Ishikawa (cell line): ENCODE data around the gene ENHO.

ENCODE experiments used
- CREB1 ChIP-seq: IDR thresholded peaks from 2 replicates; pipeline ENCODE4 v1.6.1; 2012; ENCODE audit warnings: low read depth
- EGR1 ChIP-seq: IDR thresholded peaks from 2 replicates; pipeline ENCODE4 v1.6.1; 2012
- EP300 ChIP-seq: IDR thresholded peaks from 2 replicates; pipeline ENCODE4 v1.6.1; 2012; ENCODE audit warnings: borderline replicate concordance
- NFIC ChIP-seq: IDR thresholded peaks from 2 replicates; pipeline ENCODE4 v1.6.1; 2012
- RAD21 ChIP-seq: IDR thresholded peaks from 2 replicates; pipeline ENCODE4 v1.6.1; 2012; ENCODE audit warnings: low read depth
- TAF1 ChIP-seq: IDR thresholded peaks from 2 replicates; pipeline ENCODE4 v1.6.1; 2012; ENCODE audit warnings: low read depth, mild to moderate bottlenecking
- YY1 ChIP-seq: IDR thresholded peaks from 2 replicates; pipeline ENCODE4 v1.6.1; 2012; ENCODE audit warnings: low read depth
- TF ChIP-seq, protein P1 (sequence below): IDR thresholded peaks from 2 replicates; pipeline ENCODE4 v1.6.1; 2012

- TF ChIP-seq, protein P1, sequence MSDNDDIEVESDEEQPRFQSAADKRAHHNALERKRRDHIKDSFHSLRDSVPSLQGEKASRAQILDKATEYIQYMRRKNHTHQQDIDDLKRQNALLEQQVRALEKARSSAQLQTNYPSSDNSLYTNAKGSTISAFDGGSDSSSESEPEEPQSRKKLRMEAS: no peak
- TF ChIP-seq CREB1: no peak
- no peak for TF ChIP-seq YY1
- TF ChIP-seq EGR1: no peak
- TF ChIP-seq EP300: no peak
- TF ChIP-seq NFIC: no peak
- TF ChIP-seq RAD21: no peak
- no peak for TF ChIP-seq TAF1
These were observed 13.8 kb downstream of the ENHO start for GRCh38 chr9:34508951-34509350.
